G401 (cell line): ENCODE measurements around the gene MYL3. TPM values are rescaled to one million over a fixed set of nuclear protein-coding genes. Genes with fewer than 3 reads are reported as not detected.
A peak's percentile ranks its signal among the peaks of the same experiment; 100 is the strongest.
"Not testable (repeated sequence)": the region's sequence is repeated elsewhere in the genome, so short reads cannot be mapped to it uniquely, and the experiment has no call there.

Experiments
- DNase-seq: peaks from one replicate; pipeline ENCODE4 v3.0.0-alpha.2; 2015; ENCODE audit warnings: low spot score
- in situ Hi-C: cut with HindIII; loops from 2 replicates; pipeline ENCODE4 v1.10.0; 2016; ENCODE audit warnings: low sequenced_read_pairs, mixed read lengths
- total RNA-seq: library from RNA; depleted of rRNA; stranded (reverse); fragments of >200 nt; shearing (Covaris generic); gene quantifications from 2 replicates; pipeline ENCODE4 v1.2.3, GENCODE V29; 2014

The MYL3 gene
- total RNA-seq, 1 experiment from 2014 or later: 7.4 TPM

- DNase-seq: no peak
- in situ Hi-C loops: no loop called here
These were observed 18.8 kb downstream of the MYL3 start for GRCh38 chr3:46844397-46844796.

- DNase-seq: no peak
- in situ Hi-C loops: no loop called here
These were observed 19.7 kb downstream of the MYL3 start for GRCh38 chr3:46843508-46843907.

- no peak for DNase-seq
- in situ Hi-C loops: no loop called here
These were observed 22.8 kb downstream of the MYL3 start for GRCh38 chr3:46840491-46840890.

- in situ Hi-C loops: no loop called here
These were observed 24.9 kb downstream of the MYL3 start for GRCh38 chr3:46838301-46838700.

GRCh38 chr3:46835491-46835890 lies 27.8 kb downstream of the MYL3 start:
- in situ Hi-C loops: no loop called here
- DNase-seq: no peak

More at GRCh38 chr3:46838301-46838700, 24.9 kb downstream of the MYL3 start:
- DNase-seq: no peak

- in situ Hi-C loops: no loop called here
- no peak for DNase-seq
These were observed 28.2 kb downstream of the MYL3 start for GRCh38 chr3:46835054-46835453.

GRCh38 chr3:46833346-46834300 lies 29.6 kb downstream of the MYL3 start:
- no peak for DNase-seq
- in situ Hi-C loops: no loop called here

- in situ Hi-C loops: no loop called here
- no peak for DNase-seq
These were observed 31.4 kb downstream of the MYL3 start for GRCh38 chr3:46831841-46832240.

GRCh38 chr3:46831316-46831715 lies 31.9 kb downstream of the MYL3 start:
- in situ Hi-C loops: no loop called here
- DNase-seq: no peak

GRCh38 chr3:46830801-46831200 lies 32.4 kb downstream of the MYL3 start:
- DNase-seq: no peak
- in situ Hi-C loops: no loop called here

- in situ Hi-C loops: no loop called here
- DNase-seq: no peak
These were observed 33.5 kb downstream of the MYL3 start for GRCh38 chr3:46829699-46830208.

- DNase-seq: no peak
- in situ Hi-C loops: no loop called here
These were observed 37.8 kb downstream of the MYL3 start for GRCh38 chr3:46825450-46825849.

GRCh38 chr3:46824211-46824970 lies 38.9 kb downstream of the MYL3 start:
- in situ Hi-C loops: no loop called here
- DNase-seq: no peak

GRCh38 chr3:46823314-46823713 lies 39.9 kb downstream of the MYL3 start:
- in situ Hi-C loops: not testable (repeated sequence)

GRCh38 chr3:46821553-46821952 lies 41.7 kb downstream of the MYL3 start:
- in situ Hi-C loops: no loop called here
- no peak for DNase-seq

More at GRCh38 chr3:46823314-46823713, 39.9 kb downstream of the MYL3 start:
- DNase-seq: not testable (repeated sequence)

GRCh38 chr3:46820852-46821251 lies 42.4 kb downstream of the MYL3 start:
- DNase-seq: no peak
- in situ Hi-C loops: no loop called here

GRCh38 chr3:46812237-46812791 lies 50.9 kb downstream of the MYL3 start:
- in situ Hi-C loops: no loop called here
- DNase-seq: peak; percentile 11

- in situ Hi-C loops: no loop called here
- DNase-seq: peak; percentile 3
These were observed 51.5 kb downstream of the MYL3 start for GRCh38 chr3:46811615-46812236.

- in situ Hi-C loops, DNase-seq: not testable (repeated sequence)
These were observed 54.5 kb downstream of the MYL3 start for GRCh38 chr3:46808766-46809165.
